ENCODE measurements around the gene RFX3. TPM values are rescaled to one million over a fixed set of nuclear protein-coding genes. Genes with fewer than 3 reads are reported as not detected.
A peak's percentile ranks its signal among the peaks of the same experiment; 100 is the strongest.

The RFX3 gene
- total and polyA plus RNA-seq, 2 donors (not counting 3 experiments of a cell fraction or from before 2014, with no cell fraction given): 4.8 to 10.5 TPM

- DNase-seq (ENCODE audit: low read depth, low spot score) (peak; percentile 67), FAIRE-seq (peak; percentile 89)
- no TSS peak for BruUV-seq (replicated peaks)
- TF ChIP-seq CTCF (IDR thresholded peaks at IDR 0.05; ENCODE audit: extremely low read depth in 1 of 2, insufficient read depth in 1 of 2, low read depth in 1 of 2, low read length in 2 of 2) (peak; percentile 77 to 88), POLR2A (IDR thresholded peaks at IDR 0.05; ENCODE audit: low read depth, low read length) (no peak), FOS (IDR thresholded peaks at IDR 0.05; ENCODE audit: borderline replicate concordance, insufficient read depth, low read length) (no peak)
- Histone ChIP-seq H3K9ac (replicated peaks; ENCODE audit: extremely low read depth, insufficient read depth, low read length) (no peak overlapping the region), H3K9me1 (replicated peaks; ENCODE audit: control insufficient read depth, extremely low read depth, insufficient read depth, low read length) (no peaks in the 10 kb centered on the region), H3K79me2 (ENCODE audit: control insufficient read depth, insufficient read depth, low read length) (no peaks in the 10 kb centered on the region), H3K9me3 (replicated peaks; ENCODE audit: control insufficient read depth, insufficient read depth, low read length) (no peaks in the 10 kb centered on the region), H4K20me1 (replicated peaks; ENCODE audit: control insufficient read depth, extremely low read depth, insufficient read depth, low read length) (no peaks in the 10 kb centered on the region), H3K27ac (ENCODE audit: insufficient read depth, low read depth, low read length) (no peak overlapping the region), H3K4me2 (ENCODE audit: insufficient read depth, low read length) (no peak overlapping the region), H3K36me3 (ENCODE audit: control insufficient read depth in 2 of 2, extremely low read depth in 1 of 2, insufficient read depth in 2 of 2, low read length in 2 of 2) (no peaks in the 10 kb centered on the region), H2AFZ (ENCODE audit: low read depth, low read length) (no peak overlapping the region), H3K4me3 (replicated peaks in 1 of 3; ENCODE audit: insufficient read depth in 1 of 3, low read depth in 1 of 3, low read length in 3 of 3) (no peak overlapping the region), H3K4me1 (ENCODE audit: control insufficient read depth, extremely low read depth, insufficient read depth, low read length) (no peaks in the 10 kb centered on the region), H3K27me3 (ENCODE audit: control insufficient read depth in 2 of 2, insufficient read depth in 2 of 2, low read length in 2 of 2) (no peaks in the 10 kb centered on the region)
- POLR2A ChIA-PET: interaction anchor here (1.2 kb wide), 1 partner anchor 200 kb away, joined by 5 read pairs; no protein-coding TSS in a partner anchor
- intact Hi-C loops (cut with micrococcal nuclease): loop anchor here (1.0 to 10.0 kb wide), 5 partner anchors 82 to 1127 kb away; no protein-coding TSS in a partner anchor
- dilution Hi-C loops (cut with MboI; ENCODE audit: extremely low pct_ligation_motif_present, low sequenced_read_pairs): no loop called here
- CTCF ChIA-PET: interaction anchor here (0.6 to 8.3 kb wide), 85 partner anchors 8 to 1135 kb away, joined by 3 to 566 read pairs (median 5); partner anchors contain the start of gene RFX3
Observed at GRCh38 chr9:3240656-3241268, 285.0 kb downstream of the RFX3 start.

DNA sequence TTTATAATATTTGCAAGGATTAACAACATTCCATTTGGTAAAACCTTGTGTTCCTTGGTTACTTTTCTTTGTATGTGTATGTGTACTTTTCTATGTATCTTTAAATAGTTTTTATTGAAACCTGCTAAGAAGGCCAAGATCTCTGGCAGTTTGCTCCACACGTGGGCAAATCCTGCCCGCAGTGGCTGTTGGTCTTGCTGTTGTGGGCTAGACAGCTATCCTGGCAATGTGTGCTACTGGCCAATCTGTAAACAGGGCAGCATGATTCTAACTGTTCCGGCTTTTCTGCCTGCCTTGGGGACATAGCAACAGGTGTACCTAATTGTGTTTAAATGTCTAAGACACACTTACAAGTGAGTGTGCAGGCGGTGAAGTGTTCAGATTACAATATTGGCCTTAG is 286.6 kb downstream of the RFX3 start:
- POLR2A ChIA-PET: no interaction called here
- Histone ChIP-seq H4K20me1 (replicated peaks; ENCODE audit: control insufficient read depth, extremely low read depth, insufficient read depth, low read length) (no peaks in the 10 kb centered on the region), H3K9me1 (replicated peaks; ENCODE audit: control insufficient read depth, extremely low read depth, insufficient read depth, low read length) (no peaks in the 10 kb centered on the region), H3K4me2 (ENCODE audit: insufficient read depth, low read length) (no peak overlapping the region), H3K9me3 (replicated peaks; ENCODE audit: control insufficient read depth, insufficient read depth, low read length) (no peaks in the 10 kb centered on the region), H3K4me1 (ENCODE audit: control insufficient read depth, extremely low read depth, insufficient read depth, low read length) (no peaks in the 10 kb centered on the region), H3K27me3 (ENCODE audit: control insufficient read depth in 2 of 2, insufficient read depth in 2 of 2, low read length in 2 of 2) (no peaks in the 10 kb centered on the region), H3K27ac (ENCODE audit: insufficient read depth, low read depth, low read length) (no peak overlapping the region), H3K4me3 (replicated peaks in 1 of 3; ENCODE audit: insufficient read depth in 1 of 3, low read depth in 1 of 3, low read length in 3 of 3) (no peak overlapping the region), H3K79me2 (ENCODE audit: control insufficient read depth, insufficient read depth, low read length) (no peaks in the 10 kb centered on the region), H2AFZ (ENCODE audit: low read depth, low read length) (no peak overlapping the region), H3K9ac (replicated peaks; ENCODE audit: extremely low read depth, insufficient read depth, low read length) (no peak overlapping the region), H3K36me3 (ENCODE audit: control insufficient read depth in 2 of 2, extremely low read depth in 1 of 2, insufficient read depth in 2 of 2, low read length in 2 of 2) (no peaks in the 10 kb centered on the region)
- no peak for DNase-seq (ENCODE audit: low read depth, low spot score)
- CTCF ChIA-PET: interaction anchor here (8.3 kb wide), 1 partner anchor 202 kb away, joined by 566 read pairs; no protein-coding TSS in a partner anchor
- intact Hi-C loops (cut with micrococcal nuclease): no loop called here
- TF ChIP-seq EZH2 (IDR thresholded peaks at IDR 0.05; ENCODE audit: borderline replicate concordance, low read depth, low read length, severe bottlenecking) (no peak), JUN (IDR thresholded peaks at IDR 0.05; ENCODE audit: borderline replicate concordance, insufficient read depth, insufficient read length, low read depth) (no peak), CTCF (IDR thresholded peaks at IDR 0.05; ENCODE audit: extremely low read depth in 1 of 2, insufficient read depth in 1 of 2, low read depth in 1 of 2, low read length in 2 of 2) (no peak), MYC (IDR thresholded peaks at IDR 0.05; ENCODE audit: low read depth, low read length) (no peak), POLR2A (IDR thresholded peaks at IDR 0.05; ENCODE audit: low read depth, low read length) (no peak), GATA2 (IDR thresholded peaks at IDR 0.05; ENCODE audit: insufficient read depth, insufficient read length, low read depth, low read length) (no peak), FOS (IDR thresholded peaks at IDR 0.05; ENCODE audit: borderline replicate concordance, insufficient read depth, low read length) (no peak), POLR2AphosphoS5 (IDR thresholded peaks at IDR 0.05; ENCODE audit: insufficient read depth, low read depth, low read length) (no peak)
- no TSS peak for BruUV-seq (replicated peaks)
- FAIRE-seq: no peak
- dilution Hi-C loops (cut with MboI; ENCODE audit: extremely low pct_ligation_motif_present, low sequenced_read_pairs): no loop called here
